ENCODE measurements around the gene TUSC7.
A peak's percentile ranks its signal among the peaks of the same experiment; 100 is the strongest.

TUSC7 gene

DNA sequence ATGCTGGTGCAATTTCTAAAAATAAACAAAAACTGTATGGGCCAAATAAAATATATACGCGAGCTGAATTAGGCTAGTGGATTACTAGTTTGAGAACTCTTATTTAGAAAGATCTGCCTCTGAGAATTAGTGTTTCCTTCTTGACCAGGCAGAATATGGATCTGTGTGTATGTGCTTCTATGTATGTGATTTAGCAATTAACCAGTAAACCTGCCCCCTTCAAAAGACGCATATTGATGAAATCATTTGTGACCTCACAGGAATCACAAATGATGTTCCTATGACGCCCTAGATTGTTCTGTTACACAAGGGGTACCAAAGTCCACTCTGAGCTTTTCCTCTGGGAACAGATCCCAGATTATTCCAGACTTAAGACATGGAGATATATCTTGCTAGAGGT lies at the start of gene TUSC7:
TUSC7 (plus strand) TSS at position 301 of the 400 bp plus-strand sequence.
- no peak for DNase-seq (ENCODE audit: low spot score)

GRCh38 chr3:116661196-116661595 lies 48.4 kb upstream of the TUSC7 start:
- DNase-seq (ENCODE audit: low spot score) = no peak

GRCh38 chr3:116663161-116664110 lies 46.1 kb upstream of the TUSC7 start:
- no peak for DNase-seq (ENCODE audit: low spot score)

GRCh38 chr3:116667324-116667723 lies 42.3 kb upstream of the TUSC7 start:
- DNase-seq (ENCODE audit: low spot score) = no peak

GRCh38 chr3:116667791-116668190 lies 41.8 kb upstream of the TUSC7 start:
- DNase-seq (ENCODE audit: low spot score) = no peak

GRCh38 chr3:116669576-116669975 lies 40.0 kb upstream of the TUSC7 start:
- peak; percentile 78 for DNase-seq (ENCODE audit: low spot score)

DNA sequence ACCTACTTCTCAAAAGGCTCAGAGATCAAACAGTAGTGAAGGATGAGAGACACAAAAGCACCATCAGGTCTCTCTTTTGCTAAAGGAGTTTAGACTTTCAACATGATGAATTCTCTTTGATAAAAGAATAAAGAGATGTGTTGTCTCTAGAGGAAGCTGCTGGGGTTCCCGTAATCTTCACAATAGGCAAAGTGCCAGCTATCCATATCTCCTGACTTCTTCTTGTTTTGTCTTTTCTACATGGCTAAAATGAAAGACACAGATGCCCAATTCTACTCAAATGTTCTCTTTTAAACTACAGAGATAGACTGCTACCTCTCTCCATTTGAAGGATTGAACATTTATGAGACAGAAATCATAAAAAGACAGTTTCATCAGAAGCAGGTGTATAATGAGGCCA lies 38.4 kb upstream of the TUSC7 start:
- peak; percentile 13 for DNase-seq (ENCODE audit: low spot score)

DNA sequence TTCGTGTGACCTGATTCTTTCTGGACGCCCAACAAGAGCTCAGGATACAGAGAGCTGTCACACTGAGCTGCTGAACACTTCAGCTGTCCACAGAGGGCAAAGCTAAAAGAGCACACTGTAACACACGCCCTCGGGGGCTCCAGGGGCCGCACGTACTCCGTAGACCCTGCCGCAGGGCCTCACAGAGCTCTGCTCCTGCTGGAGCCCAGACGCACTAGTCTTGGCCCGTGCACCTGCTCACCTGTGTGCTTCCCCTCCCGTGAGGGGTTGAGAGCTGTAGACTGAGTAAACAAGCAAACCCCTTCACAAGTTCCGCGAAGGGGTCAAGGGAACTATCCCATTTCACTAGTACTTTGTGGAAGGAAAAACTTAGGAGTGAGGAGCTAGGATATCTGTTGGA lies 30.7 kb upstream of the TUSC7 start:
- no peak for DNase-seq (ENCODE audit: low spot score)

- no peak for DNase-seq (ENCODE audit: low spot score)
These were observed 18.5 kb upstream of the TUSC7 start for GRCh38 chr3:116691041-116691440.

GRCh38 chr3:116701070-116701469 lies 8.5 kb upstream of the TUSC7 start:
- DNase-seq (ENCODE audit: low spot score) = no peak

DNA sequence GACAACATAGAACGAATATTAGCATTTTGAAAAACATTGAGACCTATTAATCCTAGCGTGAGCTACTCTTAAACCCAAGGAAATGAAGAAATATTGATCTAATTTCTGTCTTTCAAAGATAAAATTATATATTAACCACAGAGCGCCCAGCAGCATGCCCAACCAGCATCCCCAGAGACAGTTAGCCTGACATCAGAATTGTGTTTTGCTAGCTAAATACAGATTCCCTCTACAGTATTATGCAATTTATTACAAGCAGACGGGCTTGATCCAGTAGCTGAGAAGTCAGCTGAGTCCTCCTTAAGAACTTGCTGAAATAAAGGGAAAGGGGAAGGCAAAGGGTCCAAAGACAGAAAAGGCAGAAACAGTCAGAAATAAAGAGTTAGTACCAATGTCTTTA lies 7.2 kb upstream of the TUSC7 start:
- DNase-seq (ENCODE audit: low spot score) = no peak

GRCh38 chr3:116707531-116707930 lies 2.0 kb upstream of the TUSC7 start:
- peak; percentile 56 for DNase-seq (ENCODE audit: low spot score)

- no peak for DNase-seq (ENCODE audit: low spot score)
These were observed 6.9 kb downstream of the TUSC7 start for GRCh38 chr3:116716490-116716889.

DNA sequence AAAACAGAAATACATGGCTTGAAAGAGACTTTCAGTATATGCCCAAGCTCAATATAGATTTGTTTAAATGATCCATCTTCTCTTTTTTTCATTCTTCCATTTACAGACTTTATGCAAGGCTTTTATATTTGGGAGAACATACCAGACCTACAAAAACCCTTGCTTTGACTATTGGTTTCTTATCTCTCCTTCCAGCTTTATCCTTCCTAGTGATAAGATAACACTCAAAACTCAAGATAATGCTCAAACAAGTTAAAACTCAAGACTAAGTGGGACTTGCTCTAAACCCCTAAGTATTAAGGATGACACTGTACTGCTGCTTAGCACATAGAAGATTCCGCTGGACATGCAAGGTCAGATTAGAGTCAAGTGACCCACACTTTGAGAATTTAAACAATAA lies 8.0 kb downstream of the TUSC7 start:
- no peak for DNase-seq (ENCODE audit: low spot score)

DNA sequence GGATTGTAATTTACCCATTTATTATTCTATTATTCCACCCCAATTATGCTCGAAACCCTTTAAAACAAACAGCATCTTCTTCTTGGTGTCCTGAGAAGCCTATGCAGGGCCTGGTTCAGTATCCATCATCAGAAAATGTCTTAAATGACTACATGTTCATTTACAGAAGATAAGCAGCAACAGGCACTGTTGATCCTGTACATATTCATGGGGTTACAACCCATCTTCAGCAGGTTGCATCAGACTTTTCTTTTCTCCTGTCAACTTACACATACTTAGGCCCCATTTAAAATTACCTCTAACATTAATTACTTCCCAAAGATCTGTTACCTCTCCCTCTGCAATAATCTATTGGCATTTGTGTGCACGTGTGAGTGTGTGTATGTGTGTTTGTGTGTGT lies 18.9 kb downstream of the TUSC7 start:
- no peak for DNase-seq (ENCODE audit: low spot score)

DNA sequence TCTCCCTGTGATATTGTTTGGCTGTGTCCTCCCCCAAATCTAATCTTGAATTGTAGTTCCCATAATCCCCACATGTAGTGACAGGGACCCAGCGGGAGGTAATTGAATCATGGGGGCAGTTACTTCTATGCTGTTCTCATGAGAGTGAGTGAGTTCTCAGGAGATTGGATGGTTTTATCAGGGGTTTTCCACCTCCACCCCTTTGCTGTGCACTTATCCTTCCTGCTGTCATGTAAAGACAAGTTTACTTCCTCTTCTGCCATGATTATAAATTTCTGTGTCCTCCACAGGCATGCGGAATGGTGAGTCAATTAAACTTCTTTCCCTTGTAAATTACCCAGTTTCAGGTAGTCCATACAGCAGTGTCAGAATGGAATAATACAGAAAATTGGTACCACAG lies 24.7 kb downstream of the TUSC7 start:
- DNase-seq (ENCODE audit: low spot score) = no peak

DNA sequence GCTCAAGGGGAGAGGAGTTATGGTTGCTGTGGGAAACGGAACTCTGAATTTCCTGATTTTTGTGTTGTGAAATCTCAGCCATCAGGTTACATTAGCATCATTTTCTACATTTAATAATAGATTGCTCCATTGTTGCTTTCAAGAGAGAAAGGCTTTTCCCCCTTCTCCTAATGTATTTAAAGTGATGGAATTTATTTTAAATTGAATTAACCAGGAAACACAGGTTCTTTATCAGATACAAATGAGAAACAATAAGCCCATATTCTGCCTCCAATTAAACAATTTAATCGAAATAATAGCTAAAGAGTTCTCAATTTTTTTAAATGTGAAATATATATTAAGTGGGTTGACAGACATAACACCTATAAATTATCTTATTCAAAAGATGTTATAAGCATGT lies 30.1 kb downstream of the TUSC7 start:
- DNase-seq (ENCODE audit: low spot score) = no peak

GRCh38 chr3:116740293-116740692 lies 30.7 kb downstream of the TUSC7 start:
- no peak for DNase-seq (ENCODE audit: low spot score)

GRCh38 chr3:116741467-116741866 lies 31.9 kb downstream of the TUSC7 start:
- DNase-seq (ENCODE audit: low spot score) = peak; percentile 27

DNA sequence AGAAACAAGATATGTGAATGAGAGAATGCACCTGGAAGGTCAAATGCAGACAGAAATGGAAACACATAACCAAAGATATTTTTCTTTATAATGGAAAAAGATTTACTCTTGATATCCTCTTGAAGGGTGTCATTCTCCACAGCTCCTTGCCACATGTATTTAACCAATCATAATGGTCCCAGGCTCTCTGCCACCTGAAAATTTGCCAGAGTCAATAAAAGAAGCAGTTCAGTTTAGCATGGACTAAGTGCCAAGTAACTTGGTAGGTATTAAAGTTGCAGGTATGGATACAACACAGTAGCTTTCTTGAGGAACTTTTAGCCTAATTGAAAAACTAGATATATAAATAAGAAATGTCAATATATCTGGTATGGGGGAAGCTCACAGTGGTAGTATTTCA lies 33.5 kb downstream of the TUSC7 start:
- no peak for DNase-seq (ENCODE audit: low spot score)

GRCh38 chr3:116749388-116749787 lies 39.8 kb downstream of the TUSC7 start:
- DNase-seq (ENCODE audit: low spot score) = no peak

GRCh38 chr3:116757315-116757714 lies 47.7 kb downstream of the TUSC7 start:
- no peak for DNase-seq (ENCODE audit: low spot score)

GRCh38 chr3:116759316-116759715 lies 49.7 kb downstream of the TUSC7 start:
- DNase-seq (ENCODE audit: low spot score) = no peak

All from pons (tissue), 1 donor.